ENCODE data around the gene PLCL2.

DNA sequence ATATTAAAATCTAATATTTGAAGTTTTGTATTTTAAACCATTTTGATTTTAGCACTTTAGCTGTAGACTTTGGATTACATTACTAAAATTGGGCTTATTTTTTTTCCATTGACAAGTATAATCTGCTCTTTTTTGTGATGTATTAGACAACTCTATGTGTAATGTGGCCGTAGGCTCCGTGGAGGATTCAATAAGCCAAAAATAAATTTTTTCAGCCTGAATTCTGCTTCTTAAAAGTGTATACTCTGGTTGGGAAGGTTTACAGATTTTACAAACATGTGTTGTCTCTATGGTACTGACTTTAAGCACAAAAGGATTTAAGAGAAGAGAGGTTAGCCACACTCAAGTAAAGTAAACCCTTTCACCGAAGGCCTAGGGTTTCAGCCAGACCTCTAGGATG is 110.8 kb downstream of the PLCL2 start:
- TF ChIP-seq, protein P1, sequence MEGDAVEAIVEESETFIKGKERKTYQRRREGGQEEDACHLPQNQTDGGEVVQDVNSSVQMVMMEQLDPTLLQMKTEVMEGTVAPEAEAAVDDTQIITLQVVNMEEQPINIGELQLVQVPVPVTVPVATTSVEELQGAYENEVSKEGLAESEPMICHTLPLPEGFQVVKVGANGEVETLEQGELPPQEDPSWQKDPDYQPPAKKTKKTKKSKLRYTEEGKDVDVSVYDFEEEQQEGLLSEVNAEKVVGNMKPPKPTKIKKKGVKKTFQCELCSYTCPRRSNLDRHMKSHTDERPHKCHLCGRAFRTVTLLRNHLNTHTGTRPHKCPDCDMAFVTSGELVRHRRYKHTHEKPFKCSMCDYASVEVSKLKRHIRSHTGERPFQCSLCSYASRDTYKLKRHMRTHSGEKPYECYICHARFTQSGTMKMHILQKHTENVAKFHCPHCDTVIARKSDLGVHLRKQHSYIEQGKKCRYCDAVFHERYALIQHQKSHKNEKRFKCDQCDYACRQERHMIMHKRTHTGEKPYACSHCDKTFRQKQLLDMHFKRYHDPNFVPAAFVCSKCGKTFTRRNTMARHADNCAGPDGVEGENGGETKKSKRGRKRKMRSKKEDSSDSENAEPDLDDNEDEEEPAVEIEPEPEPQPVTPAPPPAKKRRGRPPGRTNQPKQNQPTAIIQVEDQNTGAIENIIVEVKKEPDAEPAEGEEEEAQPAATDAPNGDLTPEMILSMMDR (IDR thresholded peaks at IDR 0.05; ENCODE audit: low read depth, low read length) = no peak
- TF ChIP-seq EZH2phosphoT487 (IDR thresholded peaks at IDR 0.05; ENCODE audit: low read depth) = no peak
